GM18951 (cell line): ENCODE data around the gene ALKBH3.

Source experiments
- POLR2A ChIP-seq: IDR thresholded peaks from 4 replicates; pipeline ENCODE4 v1.6.1; 2011; ENCODE audit warnings: mild to moderate bottlenecking; ENCODE audit not compliant: insufficient read length, insufficient read depth; ENCODE audit errors: extremely low read depth
- in situ Hi-C: fragments of 300-500 bp; cut with MboI; formaldehyde crosslinking; loops from one replicate; pipeline ENCODE4 v1.12.0; 2022; ENCODE audit warnings: low sequenced_read_pairs, mixed read lengths, inconsistent platforms; ENCODE audit not compliant: unreplicated experiment

ALKBH3 gene

DNA sequence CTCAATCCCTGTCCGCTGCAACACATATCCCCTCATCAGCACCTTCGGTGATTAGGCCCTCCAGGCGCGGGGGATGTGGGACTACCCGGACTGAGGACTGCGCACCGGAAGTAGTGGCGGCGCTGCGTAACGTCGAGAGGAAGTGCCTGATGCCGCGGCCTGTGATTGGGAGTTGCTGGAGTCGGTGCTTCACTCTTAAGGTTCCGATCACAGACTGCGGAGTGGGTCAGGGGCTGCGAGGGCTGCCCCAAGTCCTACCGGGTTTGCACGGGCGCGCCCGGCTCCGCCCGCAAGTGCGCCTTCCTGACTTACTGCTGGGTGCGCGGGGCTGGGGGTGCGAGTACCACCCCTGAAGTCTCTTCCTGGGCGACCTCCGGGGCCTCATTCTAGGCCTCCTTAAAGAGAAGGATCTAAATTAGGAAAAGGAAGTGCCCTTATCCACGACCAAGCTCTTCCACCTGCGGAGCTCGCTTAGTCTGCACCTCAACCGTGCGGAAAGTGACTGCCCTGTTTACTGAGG is at the start of gene ALKBH3:
Gene ALKBH3 (plus strand): TSS at position 192 of the 520 bp plus-strand sequence. CDS start 1,822 bp downstream, outside the sequence.
- in situ Hi-C loops = no loop called here
- TF ChIP-seq POLR2A = peak; percentile 66

DNA sequence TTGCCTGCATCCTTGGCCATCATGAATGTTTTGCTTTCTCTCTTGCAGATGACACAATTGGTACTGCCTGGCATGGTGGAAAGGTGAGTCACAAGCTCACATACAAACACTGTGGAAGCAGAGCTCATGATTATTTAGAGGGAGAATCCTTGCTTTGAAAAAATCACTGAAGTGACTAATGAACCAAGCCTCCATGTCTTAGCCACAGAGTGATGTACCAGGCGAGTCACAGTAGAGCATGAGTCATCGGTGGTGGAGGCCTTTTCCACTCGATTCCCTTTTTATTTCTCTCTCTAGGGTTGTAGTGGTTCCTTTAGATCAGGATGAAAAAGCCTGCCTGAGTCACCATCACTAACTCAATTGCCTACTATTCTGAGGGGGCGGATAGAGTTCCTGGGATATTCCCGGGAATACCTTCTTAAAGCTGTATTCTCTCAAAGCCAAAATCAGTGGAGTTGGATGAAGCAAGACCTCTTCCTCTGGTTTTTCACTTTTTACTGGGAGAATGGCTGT is 49.6 kb upstream of the ALKBH3 start:
- no peak for TF ChIP-seq POLR2A
- in situ Hi-C loops = no loop called here

GRCh38 chr11:43832536-43832935 is 48.1 kb upstream of the ALKBH3 start:
- in situ Hi-C loops = no loop called here
- TF ChIP-seq POLR2A = no peak

DNA sequence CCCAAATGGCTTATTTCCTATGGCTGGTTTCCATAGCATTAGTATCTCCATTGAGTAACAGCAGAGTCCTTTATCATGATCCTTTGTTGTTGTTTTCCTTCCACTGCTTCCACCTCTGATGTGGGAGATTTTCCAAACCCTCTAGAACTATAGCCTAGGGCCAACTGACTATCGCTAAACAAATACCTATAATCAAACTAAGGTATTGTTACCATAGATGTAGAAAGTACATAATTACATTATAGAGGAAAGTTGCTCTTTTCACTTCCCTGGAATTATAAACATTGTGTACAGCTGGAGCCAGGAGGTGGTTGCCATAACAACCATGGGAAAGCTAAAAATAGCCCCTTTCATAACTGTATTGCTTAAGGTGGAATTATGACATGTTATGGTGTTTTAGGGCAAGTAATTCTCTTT is 47.0 kb upstream of the ALKBH3 start:
- no peak for TF ChIP-seq POLR2A
- in situ Hi-C loops = no loop called here

DNA sequence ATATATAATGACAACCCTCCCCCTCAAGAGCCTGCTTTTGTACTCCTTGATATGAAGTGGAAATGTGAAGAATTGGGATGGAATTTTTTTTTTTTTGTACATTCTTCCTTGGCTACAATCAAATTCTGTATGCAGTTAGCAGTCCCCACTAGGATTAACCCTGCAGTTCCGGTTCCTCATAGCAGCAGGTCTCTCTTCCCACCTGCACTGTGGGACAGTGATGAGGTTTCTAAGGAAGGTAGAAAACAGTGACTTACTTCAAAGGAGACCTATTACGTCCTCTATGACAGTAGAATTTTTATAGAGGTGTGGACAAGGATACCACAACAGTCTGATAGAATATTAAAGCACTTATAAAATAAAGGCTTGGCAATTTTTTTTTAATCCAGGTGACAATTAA is 46.3 kb upstream of the ALKBH3 start:
- in situ Hi-C loops = no loop called here
- no peak for TF ChIP-seq POLR2A

GRCh38 chr11:43835104-43835503 is 45.5 kb upstream of the ALKBH3 start:
- in situ Hi-C loops = no loop called here
- no peak for TF ChIP-seq POLR2A

GRCh38 chr11:43837879-43838278 is 42.8 kb upstream of the ALKBH3 start:
- in situ Hi-C loops = no loop called here
- TF ChIP-seq POLR2A = no peak

- no peak for TF ChIP-seq POLR2A
- in situ Hi-C loops = no loop called here
These were observed 38.6 kb upstream of the ALKBH3 start for GRCh38 chr11:43842021-43842420.

DNA sequence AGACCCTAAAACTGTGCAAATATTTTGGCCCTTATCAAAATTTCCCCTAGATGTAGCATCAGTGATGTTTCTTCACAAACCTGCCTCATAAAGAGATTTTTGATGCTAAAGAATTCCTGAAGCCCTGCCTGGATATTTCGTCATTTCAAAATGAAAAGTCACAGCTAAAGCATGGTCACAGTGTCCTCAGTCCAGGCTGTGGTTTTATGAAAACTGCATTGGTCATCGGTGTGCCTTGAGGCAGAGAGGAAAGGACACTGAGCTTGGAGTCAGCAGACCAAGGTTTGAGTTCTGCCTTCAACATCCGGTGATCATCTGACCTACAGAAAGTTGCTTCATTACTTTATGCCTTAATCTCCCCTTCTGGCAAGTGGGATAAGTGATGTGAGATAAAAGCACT is 34.8 kb upstream of the ALKBH3 start:
- no peak for TF ChIP-seq POLR2A
- in situ Hi-C loops = no loop called here

- no peak for TF ChIP-seq POLR2A
- in situ Hi-C loops = no loop called here
These were observed 28.5 kb upstream of the ALKBH3 start for GRCh38 chr11:43852057-43852636.

DNA sequence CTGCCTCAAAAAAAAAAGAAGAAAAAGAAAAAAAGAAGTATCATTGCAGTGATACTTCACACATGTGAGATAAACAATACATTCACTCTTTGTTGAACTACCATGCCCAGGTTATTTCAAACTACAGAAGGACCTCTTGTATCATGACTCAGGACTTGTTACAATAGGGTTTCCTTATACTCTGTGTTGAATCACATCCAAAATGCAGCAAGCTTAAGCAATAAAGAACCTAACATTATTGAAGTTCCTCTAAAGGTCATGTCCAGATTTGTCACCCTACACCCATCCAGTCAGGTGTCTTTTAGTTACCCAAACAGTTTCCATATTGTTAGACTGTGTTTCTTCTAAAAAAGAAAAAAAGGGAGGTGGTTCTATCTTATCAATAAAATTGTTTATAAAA is 26.9 kb upstream of the ALKBH3 start:
- TF ChIP-seq POLR2A = no peak
- in situ Hi-C loops = no loop called here

DNA sequence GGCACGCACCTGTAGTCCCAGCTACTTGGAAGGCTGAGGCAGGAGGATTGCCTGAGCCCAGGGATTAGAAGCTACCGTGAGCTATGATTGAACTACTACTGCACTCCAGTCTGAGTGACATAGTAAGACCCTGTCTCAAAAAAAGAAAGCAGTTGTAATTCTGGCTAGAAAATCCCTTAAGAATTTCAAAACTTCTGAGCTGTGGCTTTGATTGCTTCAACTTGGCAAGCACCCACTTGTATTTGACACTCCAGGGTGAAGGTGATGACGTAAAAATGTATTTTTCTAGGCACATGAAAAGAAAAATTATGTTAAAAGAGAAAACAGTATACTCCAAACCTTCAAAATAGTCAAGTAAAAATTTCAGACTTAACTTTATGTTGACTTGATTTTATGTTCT is 23.6 kb upstream of the ALKBH3 start:
- in situ Hi-C loops = no loop called here

GRCh38 chr11:43861141-43861540 is 19.5 kb upstream of the ALKBH3 start:
- TF ChIP-seq POLR2A = no peak
- in situ Hi-C loops = no loop called here

More for the DNA sequence above, 23.6 kb upstream of the ALKBH3 start:
- no peak for TF ChIP-seq POLR2A

- in situ Hi-C loops = no loop called here
- no peak for TF ChIP-seq POLR2A
These were observed 14.1 kb upstream of the ALKBH3 start for GRCh38 chr11:43866520-43866919.

DNA sequence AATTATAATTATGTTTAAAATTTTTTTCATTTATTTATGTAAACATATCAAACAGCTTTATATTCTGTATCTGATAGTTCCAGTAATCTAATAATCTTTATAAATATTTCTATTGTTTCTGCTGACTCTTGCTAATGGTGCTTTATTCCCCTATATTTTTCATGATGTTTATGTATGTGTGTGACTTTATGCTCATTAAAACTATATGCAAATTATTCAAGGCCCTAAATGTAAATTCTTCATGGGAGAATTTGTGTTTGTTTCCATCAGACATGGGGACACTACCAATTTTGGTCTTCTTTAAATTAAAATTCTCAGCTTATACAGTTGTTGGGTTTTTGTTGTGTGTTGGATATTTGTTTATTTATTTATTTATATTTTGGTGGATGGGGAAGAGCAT is 13.7 kb upstream of the ALKBH3 start:
- TF ChIP-seq POLR2A = no peak

More for the DNA sequence above, 13.7 kb upstream of the ALKBH3 start:
- in situ Hi-C loops = no loop called here
